HEK293 (cell line): ENCODE data around the gene SNTG2.

Source experiments
- CTCF ChIP-seq: fragments of 450-650 bp; formaldehyde crosslinking; IDR thresholded peaks from 2 replicates; pipeline ENCODE4 v1.5.1; 2016; ENCODE audit warnings: missing biosample characterization, missing genetic modification characterization
- ZNF530 ChIP-seq: fragments of 450-650 bp; formaldehyde crosslinking; IDR thresholded peaks from 2 replicates; pipeline ENCODE4 v1.5.1; 2016; ENCODE audit warnings: low read depth, missing biosample characterization, missing genetic modification characterization
- TF ChIP-seq, protein P1 (sequence below): fragments of 450-650 bp; formaldehyde crosslinking; IDR thresholded peaks from 2 replicates; pipeline ENCODE4 v1.5.1; 2016; ENCODE audit warnings: missing biosample characterization, missing genetic modification characterization

GRCh38 chr2:1088940-1089339 is 138.3 kb downstream of the SNTG2 start:
- TF ChIP-seq CTCF (tag by site-specific recombination) (no peak), ZNF530 (no peak)
- TF ChIP-seq, protein P1, sequence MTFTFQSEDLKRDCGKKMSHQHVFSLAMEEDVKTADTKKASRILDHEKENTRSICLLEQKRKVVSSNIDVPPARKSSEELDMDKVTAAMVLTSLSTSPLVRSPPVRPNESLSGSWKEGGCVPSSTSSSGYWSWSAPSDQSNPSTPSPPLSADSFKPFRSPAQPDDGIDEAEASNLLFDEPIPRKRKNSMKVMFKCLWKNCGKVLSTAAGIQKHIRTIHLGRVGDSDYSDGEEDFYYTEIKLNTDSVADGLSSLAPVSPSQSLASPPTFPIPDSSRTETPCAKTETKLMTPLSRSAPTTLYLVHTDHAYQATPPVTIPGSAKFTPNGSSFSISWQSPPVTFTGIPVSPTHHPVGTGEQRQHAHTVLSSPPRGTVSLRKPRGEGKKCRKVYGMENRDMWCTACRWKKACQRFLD (tag by site-specific recombination): no peak
